ENCODE results near the gene RRBP1. TPM values are rescaled to one million over a fixed set of nuclear protein-coding genes. Genes with fewer than 3 reads are reported as not detected.

Gene RRBP1
- total and polyA plus RNA-seq, 12 donors: 23.5 to 71.3 (median 29.7) TPM

- Histone ChIP-seq H3K36me3 (no peaks in the 10 kb centered on the region), H3K4me1 (peaks cover 0 to 9% (median 0%) of the 10 kb centered on the region in 9 donors), H3K9me3 (no peaks in the 10 kb centered on the region), H3K27ac (no peak overlapping the region), H3K27me3 (no peaks in the 10 kb centered on the region), H3K4me3 (no peak overlapping the region)
- DNase-seq: no peak
- WGBS, 2 donors: 93% methylated on average over 7 of the region's 7 CpGs
- intact Hi-C loops (cut with DNase I): no loop called here
- no peak for TF ChIP-seq CTCF (IDR thresholded peaks at IDR 0.05)
- ATAC-seq: no peak
Observed at GRCh38 chr20:17716331-17716730, 34.3 kb upstream of the RRBP1 start.

- H3K27me3 ChIP-seq: no peaks in the 10 kb centered on the region
- H3K27ac ChIP-seq: no peak overlapping the region
- no peaks in the 10 kb centered on the region for H3K9me3 ChIP-seq
- DNase-seq: no peak
- H3K4me1 ChIP-seq: peaks cover 0 to 20% (median 4%) of the 10 kb centered on the region in 9 donors
- no peak overlapping the region for H3K4me3 ChIP-seq
- H3K36me3 ChIP-seq: no peaks in the 10 kb centered on the region
- WGBS, 2 donors: 86% methylated on average over 5 of the region's 5 CpGs
- TF ChIP-seq CTCF (IDR thresholded peaks at IDR 0.05): no peak
- intact Hi-C loops (cut with DNase I): no loop called here
- no peak for ATAC-seq
Observed at GRCh38 chr20:17715075-17715474, 33.0 kb upstream of the RRBP1 start.

- intact Hi-C loops (cut with DNase I): no loop called here
- DNase-seq (no peak), ATAC-seq (no peak)
- Histone ChIP-seq H3K4me1 (peaks cover 0 to 22% (median 6%) of the 10 kb centered on the region in 9 donors), H3K9me3 (no peaks in the 10 kb centered on the region), H3K27me3 (no peaks in the 10 kb centered on the region), H3K36me3 (no peaks in the 10 kb centered on the region), H3K27ac (no peak overlapping the region), H3K4me3 (no peak overlapping the region)
- TF ChIP-seq CTCF (IDR thresholded peaks at IDR 0.05): no peak
- WGBS, 2 donors: 39 to 56% methylated on average over 1 of the region's 1 CpG
Observed at GRCh38 chr20:17714597-17714996, 32.6 kb upstream of the RRBP1 start.

GRCh38 chr20:17712708-17713107, 30.7 kb upstream of the RRBP1 start:
- intact Hi-C loops (cut with DNase I): no loop called here
- Histone ChIP-seq H3K9me3 (no peaks in the 10 kb centered on the region), H3K4me1 (peaks cover 0 to 22% (median 6%) of the 10 kb centered on the region in 9 donors), H3K4me3 (no peak overlapping the region), H3K27ac (no peak overlapping the region), H3K27me3 (no peaks in the 10 kb centered on the region), H3K36me3 (no peaks in the 10 kb centered on the region)
- no peak for DNase-seq
- no peak for ATAC-seq
- 88 to 92% methylated on average over 6 of the region's 6 CpGs for WGBS, 2 donors
- TF ChIP-seq CTCF (IDR thresholded peaks at IDR 0.05): no peak
